Osteoblast (primary cell): ENCODE results near the gene SAAL1. TPM values are rescaled to one million over a fixed set of nuclear protein-coding genes. Genes with fewer than 3 reads are reported as not detected.

Experiments used
- DNase-seq: peaks from one replicate; pipeline ENCODE4 v3.0.0; 2011; ENCODE audit warnings: low spot score, mixed read lengths; ENCODE audit not compliant: insufficient read length; ENCODE audit errors: missing footprints
- H2AFZ ChIP-seq: 2 replicates; pipeline ENCODE4 v1.6.0; 2011; ENCODE audit warnings: mild to moderate bottlenecking, low read length
- H3K27ac ChIP-seq: 2 replicates; pipeline ENCODE4 v1.5.1; 2011; ENCODE audit warnings: mild to moderate bottlenecking, low read depth, low read length, moderate library complexity
- H3K27me3 ChIP-seq: 2 replicates; pipeline ENCODE4 v1.6.0; 2012; ENCODE audit warnings: mild to moderate bottlenecking, control low read depth, inconsistent platforms, low read length, moderate library complexity; ENCODE audit not compliant: insufficient read depth
- H3K36me3 ChIP-seq: 2 replicates; pipeline ENCODE4 v1.5.1; 2011; ENCODE audit warnings: mild to moderate bottlenecking, low read length, control low read depth, moderate library complexity; ENCODE audit not compliant: insufficient read depth
- H3K4me1 ChIP-seq: 2 replicates; pipeline ENCODE4 v1.5.1; 2011; ENCODE audit warnings: mild to moderate bottlenecking, low read length, control low read depth, moderate library complexity; ENCODE audit not compliant: insufficient read depth
- H3K4me2 ChIP-seq: 2 replicates; pipeline ENCODE4 v1.6.0; 2011; ENCODE audit warnings: mild to moderate bottlenecking, low read length; ENCODE audit not compliant: insufficient read depth
- H3K4me3 ChIP-seq: fragments of 200-600 bp; sonication (generic); 3 replicates; pipeline ENCODE4 v1.5.1; 2012; ENCODE audit warnings: mild to moderate bottlenecking, low read length, inconsistent platforms; ENCODE audit not compliant: insufficient read depth
- H3K79me2 ChIP-seq: 2 replicates; pipeline ENCODE4 v1.6.0; 2012; ENCODE audit warnings: mild to moderate bottlenecking, low read length, control low read depth, inconsistent platforms; ENCODE audit not compliant: insufficient read depth
- H3K9me3 ChIP-seq: 2 replicates; pipeline ENCODE4 v1.5.1; 2011; ENCODE audit warnings: low read depth, low read length, control low read depth
- H4K20me1 ChIP-seq: 2 replicates; pipeline ENCODE4 v1.6.0; 2012; ENCODE audit warnings: mild to moderate bottlenecking, low read length, control low read depth; ENCODE audit not compliant: insufficient read depth
- total RNA-seq: library from RNA; depleted of rRNA; stranded (reverse); fragments of >200 nt; gene quantifications from 2 replicates; pipeline ENCODE4 v1.2.3, GENCODE V29; 2012
- TF ChIP-seq, protein P1 (sequence below): IDR thresholded peaks from 2 replicates; pipeline ENCODE4 v1.5.1; 2011; ENCODE audit warnings: mild to moderate bottlenecking, low read depth, low read length, moderate library complexity; ENCODE audit errors: extremely low read depth

Gene SAAL1
- total RNA-seq, 1 donor = 15.6 TPM

DNA sequence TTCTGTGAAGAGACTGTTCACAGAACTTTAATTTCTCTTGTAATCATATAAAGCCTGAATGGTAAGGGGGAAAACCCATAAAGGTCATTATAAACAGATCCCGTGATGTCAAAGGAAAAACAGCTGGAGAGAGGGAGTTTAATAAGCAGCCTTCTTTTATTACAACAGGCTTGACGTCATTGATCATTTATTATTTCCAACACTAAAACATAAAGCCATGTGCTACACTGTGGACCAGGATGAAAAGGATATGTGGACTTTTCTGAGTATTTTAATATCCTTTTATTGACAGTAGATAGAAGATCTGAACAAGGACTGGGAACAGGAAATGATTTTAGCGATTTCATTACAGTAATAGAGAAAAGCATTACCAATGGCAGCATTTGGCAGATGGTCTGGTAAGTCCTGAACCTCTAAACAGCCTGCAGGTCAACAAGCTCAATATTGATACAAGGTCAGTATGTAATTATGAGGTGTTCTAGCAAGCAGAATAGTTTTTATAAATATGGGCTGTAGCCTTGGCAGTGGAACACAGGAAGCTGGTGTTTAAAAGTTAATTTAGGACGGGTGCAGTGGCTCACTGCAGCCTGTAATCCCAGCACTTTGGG is 34.7 kb downstream of the SAAL1 start:
- no peak overlapping the region for H3K4me3 ChIP-seq
- no peak overlapping the region for H2AFZ ChIP-seq
- no peaks in the 10 kb centered on the region for H3K9me3 ChIP-seq
- H3K27me3 ChIP-seq = no peaks in the 10 kb centered on the region
- no peak overlapping the region for H3K27ac ChIP-seq
- H3K4me1 ChIP-seq = peaks cover 11% of the 10 kb centered on the region
- no peak for DNase-seq
- H4K20me1 ChIP-seq = no peaks in the 10 kb centered on the region
- H3K79me2 ChIP-seq = no peaks in the 10 kb centered on the region
- H3K36me3 ChIP-seq = no peaks in the 10 kb centered on the region
- H3K4me2 ChIP-seq = no peak overlapping the region
- TF ChIP-seq, protein P1, sequence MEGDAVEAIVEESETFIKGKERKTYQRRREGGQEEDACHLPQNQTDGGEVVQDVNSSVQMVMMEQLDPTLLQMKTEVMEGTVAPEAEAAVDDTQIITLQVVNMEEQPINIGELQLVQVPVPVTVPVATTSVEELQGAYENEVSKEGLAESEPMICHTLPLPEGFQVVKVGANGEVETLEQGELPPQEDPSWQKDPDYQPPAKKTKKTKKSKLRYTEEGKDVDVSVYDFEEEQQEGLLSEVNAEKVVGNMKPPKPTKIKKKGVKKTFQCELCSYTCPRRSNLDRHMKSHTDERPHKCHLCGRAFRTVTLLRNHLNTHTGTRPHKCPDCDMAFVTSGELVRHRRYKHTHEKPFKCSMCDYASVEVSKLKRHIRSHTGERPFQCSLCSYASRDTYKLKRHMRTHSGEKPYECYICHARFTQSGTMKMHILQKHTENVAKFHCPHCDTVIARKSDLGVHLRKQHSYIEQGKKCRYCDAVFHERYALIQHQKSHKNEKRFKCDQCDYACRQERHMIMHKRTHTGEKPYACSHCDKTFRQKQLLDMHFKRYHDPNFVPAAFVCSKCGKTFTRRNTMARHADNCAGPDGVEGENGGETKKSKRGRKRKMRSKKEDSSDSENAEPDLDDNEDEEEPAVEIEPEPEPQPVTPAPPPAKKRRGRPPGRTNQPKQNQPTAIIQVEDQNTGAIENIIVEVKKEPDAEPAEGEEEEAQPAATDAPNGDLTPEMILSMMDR = no peak

DNA sequence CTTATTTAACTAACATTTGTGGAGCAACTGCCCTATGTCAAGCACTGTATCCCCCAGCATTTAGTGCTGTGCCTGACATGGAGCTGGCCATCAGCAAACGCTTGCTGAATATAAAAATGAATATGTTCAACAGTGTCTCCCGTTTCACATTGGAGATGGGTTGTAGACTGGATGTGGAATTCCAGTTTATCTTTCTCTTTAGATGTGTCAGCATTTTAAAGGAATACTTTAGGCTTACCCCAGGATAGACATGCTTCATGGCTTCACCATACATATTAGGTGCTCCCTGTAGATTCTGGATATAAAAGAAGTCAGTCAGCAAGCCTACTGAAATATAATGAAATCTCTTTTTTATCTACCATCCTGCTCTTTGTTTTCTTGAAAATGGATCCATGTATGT is 38.5 kb downstream of the SAAL1 start:
- H3K79me2 ChIP-seq = no peaks in the 10 kb centered on the region
- no peak overlapping the region for H2AFZ ChIP-seq
- no peak for DNase-seq
- no peak overlapping the region for H3K4me2 ChIP-seq
- H3K9me3 ChIP-seq = no peaks in the 10 kb centered on the region
- TF ChIP-seq, protein P1 = no peak
- no peaks in the 10 kb centered on the region for H3K4me1 ChIP-seq
- no peak overlapping the region for H3K27ac ChIP-seq
- no peak overlapping the region for H3K4me3 ChIP-seq
- H4K20me1 ChIP-seq = no peaks in the 10 kb centered on the region
- no peaks in the 10 kb centered on the region for H3K27me3 ChIP-seq
- H3K36me3 ChIP-seq = no peaks in the 10 kb centered on the region

DNA sequence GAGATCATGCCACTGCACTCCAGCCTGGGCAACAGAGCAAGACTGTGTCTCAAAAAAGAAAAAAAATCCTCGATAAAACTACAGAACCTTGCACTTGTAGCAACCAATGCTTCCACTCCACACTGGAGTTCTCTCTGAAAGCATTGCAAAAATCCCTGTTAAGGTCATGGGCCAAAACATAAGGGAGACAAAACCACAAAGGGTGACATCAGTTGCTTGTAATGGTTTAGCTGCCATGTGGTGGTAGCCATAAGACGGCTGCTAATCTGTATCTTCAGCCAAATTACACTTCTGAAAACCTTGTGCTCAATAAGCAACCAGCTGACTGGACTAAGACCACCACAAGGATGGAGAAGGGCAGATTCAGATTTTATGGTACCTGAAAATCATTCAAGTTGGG is 39.3 kb downstream of the SAAL1 start:
- Histone ChIP-seq H3K36me3 (no peaks in the 10 kb centered on the region), H3K27me3 (no peaks in the 10 kb centered on the region), H3K4me3 (no peak overlapping the region), H3K27ac (no peak overlapping the region), H3K4me2 (no peak overlapping the region), H3K79me2 (no peaks in the 10 kb centered on the region), H2AFZ (no peak overlapping the region), H4K20me1 (no peaks in the 10 kb centered on the region), H3K4me1 (no peaks in the 10 kb centered on the region), H3K9me3 (no peaks in the 10 kb centered on the region)
- DNase-seq = no peak
- TF ChIP-seq, protein P1 = no peak

DNA sequence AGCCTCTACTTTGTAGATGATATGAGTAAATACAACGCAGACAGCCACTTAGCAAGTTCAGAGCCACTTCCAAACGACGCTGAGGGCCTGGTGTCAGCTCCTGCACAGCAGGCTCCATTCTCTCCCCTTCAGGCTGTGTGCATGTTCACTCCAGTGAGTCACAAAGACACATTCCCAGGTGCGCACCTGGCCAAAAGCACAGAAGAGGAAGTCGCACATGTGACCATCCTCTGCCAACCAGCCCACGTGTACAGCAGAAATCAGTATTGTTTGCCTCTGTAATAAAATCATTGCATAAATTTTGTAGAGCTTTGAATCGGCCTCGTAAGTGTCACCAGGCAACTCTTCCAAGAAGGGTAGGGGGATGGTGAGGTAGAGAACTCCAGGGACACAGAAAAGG is 40.3 kb downstream of the SAAL1 start:
- DNase-seq = no peak
- Histone ChIP-seq H3K4me1 (no peaks in the 10 kb centered on the region), H2AFZ (no peak overlapping the region), H3K4me3 (no peak overlapping the region), H3K27me3 (no peaks in the 10 kb centered on the region), H3K79me2 (no peaks in the 10 kb centered on the region), H3K4me2 (no peak overlapping the region), H4K20me1 (no peaks in the 10 kb centered on the region), H3K36me3 (no peaks in the 10 kb centered on the region), H3K27ac (no peak overlapping the region), H3K9me3 (no peaks in the 10 kb centered on the region)
- TF ChIP-seq, protein P1 = no peak
